Endothelial cell of umbilical vein (primary cell): ENCODE measurements around the gene MAP4K1. TPM values are rescaled to one million over a fixed set of nuclear protein-coding genes. Genes with fewer than 3 reads are reported as not detected.

ENCODE experiments used
- BruUV-seq: library from RNA; stranded (reverse); fragments of 400-500 nt; replicated peaks from 2 replicates; lab custom pipeline; 2021; lab: Mats Ljungman, UMichigan
- CTCF ChIA-PET: fragments of 300-600, 350-600 bp; sonication (Branson Sonifier 250); formaldehyde crosslinking; loops from one replicate; lab custom pipeline; 2021; ENCODE audit warnings: antibody characterized with exemption, inconsistent platforms; lab: Charles Lee
- POLR2A ChIA-PET: fragments of 300-600, 350-600 bp; sonication (Branson Sonifier 250); formaldehyde crosslinking; loops from one replicate; lab custom pipeline; 2021; ENCODE audit warnings: antibody characterized with exemption, inconsistent platforms; lab: Charles Lee
- DNase-seq: peaks from one replicate; pipeline ENCODE4 v3.0.0-alpha.2; 2011; ENCODE audit warnings: low read depth, low spot score
- FAIRE-seq: peaks from 2 replicates; lab custom pipeline; 2011; peaks lifted over from hg19 to GRCh38; lab: Jason Lieb, UNC
- H2AFZ ChIP-seq: 2 replicates; pipeline ENCODE4 v1.6.0; 2012; ENCODE audit warnings: low read depth, low read length, control low read depth, inconsistent platforms
- H3K27ac ChIP-seq: 2 replicates; pipeline ENCODE4 v1.5.1; 2011; ENCODE audit warnings: low read depth, mild to moderate bottlenecking, control low read depth, low read length, moderate library complexity; ENCODE audit not compliant: insufficient read depth
- H3K27me3 ChIP-seq, 2 experiments: 2 replicates each; pipeline versions ENCODE4 v1.6.0 to v1.6.1; 2011; ENCODE audit warnings: low read length in 2 of 2, mixed read lengths in 1 of 2; ENCODE audit not compliant: control insufficient read depth in 2 of 2, insufficient read depth in 2 of 2
- H3K36me3 ChIP-seq, 2 experiments: 2 replicates in 1 of 2; 3 replicates in 1 of 2; pipeline ENCODE4 v1.5.1; 2011; ENCODE audit warnings: low read length in 2 of 2, mild to moderate bottlenecking in 1 of 2, moderate library complexity in 1 of 2; ENCODE audit not compliant: control insufficient read depth in 2 of 2, insufficient read depth in 2 of 2; ENCODE audit errors: extremely low read depth in 1 of 2
- H3K4me1 ChIP-seq: 3 replicates; pipeline ENCODE4 v1.5.1; 2011; ENCODE audit warnings: mild to moderate bottlenecking, low read length; ENCODE audit not compliant: control insufficient read depth, insufficient read depth; ENCODE audit errors: extremely low read depth
- H3K4me2 ChIP-seq: 2 replicates; pipeline ENCODE4 v1.6.1; 2011; ENCODE audit warnings: low read length, control low read depth, mixed read lengths; ENCODE audit not compliant: insufficient read depth
- H3K4me3 ChIP-seq, 3 experiments: fragments of 200-600 bp in 1 of 3; sonication (generic), shearing (Covaris generic) in 1 of 3; replicated peaks in 1 of 3; 2 replicates each; pipeline ENCODE4 v1.5.1; 2011 to 2016; ENCODE audit warnings: control low read depth in 3 of 3, low read length in 3 of 3, mild to moderate bottlenecking in 2 of 3, inconsistent platforms in 1 of 3, low read depth in 1 of 3, moderate library complexity in 1 of 3; ENCODE audit not compliant: insufficient read depth in 1 of 3
- H3K79me2 ChIP-seq: 2 replicates; pipeline ENCODE4 v1.6.0; 2012; ENCODE audit warnings: low read length, inconsistent platforms; ENCODE audit not compliant: control insufficient read depth, insufficient read depth
- H3K9ac ChIP-seq: replicated peaks from 2 replicates; pipeline ENCODE3; 2011; ENCODE audit warnings: low read length, control low read depth; ENCODE audit not compliant: insufficient read depth; ENCODE audit errors: extremely low read depth
- H3K9me1 ChIP-seq: replicated peaks from 3 replicates; pipeline ENCODE4 v1.6.0; 2011; ENCODE audit warnings: mild to moderate bottlenecking, low read length; ENCODE audit not compliant: control insufficient read depth, insufficient read depth; ENCODE audit errors: extremely low read depth
- H3K9me3 ChIP-seq: replicated peaks from 2 replicates; pipeline ENCODE4 v1.5.1; 2012; ENCODE audit warnings: low read length, inconsistent platforms; ENCODE audit not compliant: control insufficient read depth, insufficient read depth
- H4K20me1 ChIP-seq: replicated peaks from 2 replicates; pipeline ENCODE3; 2011; ENCODE audit warnings: mild to moderate bottlenecking, low read length; ENCODE audit not compliant: control insufficient read depth, insufficient read depth; ENCODE audit errors: extremely low read depth
- CTCF ChIP-seq, 2 donors: IDR thresholded peaks; 1 replicate in 1 of 2; 2 replicates in 1 of 2; pipeline ENCODE4 v1.5.1; 2011; ENCODE audit warnings: low read length in 2 of 2, mild to moderate bottlenecking in 2 of 2, moderate library complexity in 2 of 2, control low read depth in 1 of 2, inconsistent platforms in 1 of 2, low read depth in 1 of 2; ENCODE audit not compliant: insufficient read depth in 1 of 2; ENCODE audit errors: extremely low read depth in 1 of 2
- EZH2 ChIP-seq: IDR thresholded peaks from 2 replicates; pipeline ENCODE4 v1.6.1; 2012; ENCODE audit warnings: borderline replicate concordance, low read depth, mild to moderate bottlenecking, moderate library complexity, low read length, inconsistent platforms; ENCODE audit not compliant: severe bottlenecking
- FOS ChIP-seq: IDR thresholded peaks from 2 replicates; pipeline ENCODE4 v1.6.1; 2011; ENCODE audit warnings: mild to moderate bottlenecking, low read length, moderate library complexity, borderline replicate concordance; ENCODE audit not compliant: insufficient read depth
- GATA2 ChIP-seq: IDR thresholded peaks from 2 replicates; pipeline ENCODE4 v1.7.0; 2011; ENCODE audit warnings: low read depth, mild to moderate bottlenecking, moderate library complexity, mixed read lengths, low read length; ENCODE audit not compliant: insufficient read length, insufficient read depth
- JUN ChIP-seq: IDR thresholded peaks from 2 replicates; pipeline ENCODE4 v1.6.1; 2011; ENCODE audit warnings: borderline replicate concordance, low read depth; ENCODE audit not compliant: insufficient read length, insufficient read depth
- MYC ChIP-seq: IDR thresholded peaks from one replicate; pipeline ENCODE4 v1.6.1; 2011; ENCODE audit warnings: mild to moderate bottlenecking, low read depth, low read length
- POLR2A ChIP-seq: IDR thresholded peaks from 2 replicates; pipeline ENCODE4 v1.6.1; 2012; ENCODE audit warnings: low read depth, mild to moderate bottlenecking, control low read depth, low read length
- POLR2AphosphoS5 ChIP-seq: IDR thresholded peaks from 2 replicates; pipeline ENCODE4 v1.6.1; 2012; ENCODE audit warnings: low read depth, mild to moderate bottlenecking, control low read depth, low read length, moderate library complexity; ENCODE audit not compliant: insufficient read depth
- dilution Hi-C: fragments of 300-500 bp; cut with MboI; formaldehyde crosslinking; loops from one replicate; pipeline ENCODE4 v1.15.0; 2019; ENCODE audit warnings: low sequenced_read_pairs; ENCODE audit not compliant: extremely low pct_ligation_motif_present
- intact Hi-C: fragments of 100-400 bp; cut with micrococcal nuclease; formaldehyde crosslinking; loops from one replicate; pipeline ENCODE4 v1.10.0; 2022
- polyA plus RNA-seq, 4 experiments: library from polyadenylated mRNA; depleted of rRNA in 3 of 4; stranded (reverse) in 3 of 4; unstranded in 1 of 4; fragments of >200 nt; gene quantifications; 2 replicates each; pipeline versions ENCODE4 v1.2.1 to v1.2.3, GENCODE V29; 2011 to 2012; ENCODE audit warnings: missing spikeins in 1 of 4
- total RNA-seq: library from RNA; stranded (reverse); gene quantifications from 2 replicates; pipeline ENCODE4 v1.2.3, GENCODE V29; 2021
- TF ChIP-seq, protein P1 (sequence below): IDR thresholded peaks from 2 replicates; pipeline ENCODE4 v1.6.1; 2011; ENCODE audit not compliant: insufficient read depth, insufficient read length

MAP4K1 gene
- total and polyA plus RNA-seq, 2 donors (not counting 3 experiments of a cell fraction or from before 2014, with no cell fraction given), result 0.12 to 1.6 TPM

DNA sequence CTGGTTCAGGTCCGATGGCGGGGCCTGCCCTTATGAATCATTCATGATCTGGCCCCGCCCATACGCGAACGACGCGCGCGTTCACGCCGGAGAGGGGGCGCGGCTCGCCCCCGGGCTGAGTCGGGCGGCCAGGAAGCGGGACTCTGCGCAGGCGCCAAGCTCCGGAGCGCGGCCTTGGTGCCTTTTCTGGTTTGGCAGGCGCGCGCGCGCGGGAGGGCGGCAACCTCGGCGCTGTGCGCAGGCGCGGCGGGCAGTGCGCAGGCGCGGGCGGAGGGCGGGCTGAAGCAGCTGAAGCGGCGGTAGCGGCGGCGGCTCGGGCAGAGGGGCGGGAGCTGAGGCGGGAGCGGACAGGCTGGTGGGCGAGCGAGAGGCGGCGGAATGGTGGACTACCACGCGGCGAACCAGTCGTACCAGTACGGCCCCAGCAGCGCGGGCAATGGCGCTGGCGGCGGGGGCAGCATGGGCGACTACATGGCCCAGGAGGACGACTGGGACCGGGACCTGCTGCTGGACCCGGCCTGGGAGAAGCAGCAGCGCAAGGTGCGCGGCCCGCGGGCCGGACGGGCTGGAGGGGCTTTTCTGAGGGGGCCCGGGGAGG, 29.7 kb upstream of the MAP4K1 start, which contains the start of gene ACTN4:
Gene ACTN4, plus strand, starts transcription at position 282 of the 598 bp plus-strand sequence. Its CDS starts 97 bp downstream, at position 379.
- H3K27me3 ChIP-seq, result no peaks in the 10 kb centered on the region
- peaks cover 28% of the 10 kb centered on the region for H3K4me1 ChIP-seq
- peak; percentile 97 for TF ChIP-seq POLR2A
- TF ChIP-seq FOS, result peak; percentile 73
- no peak for TF ChIP-seq EZH2
- no peak for TF ChIP-seq MYC
- peak; percentile 14 for TF ChIP-seq JUN
- TF ChIP-seq, protein P1, sequence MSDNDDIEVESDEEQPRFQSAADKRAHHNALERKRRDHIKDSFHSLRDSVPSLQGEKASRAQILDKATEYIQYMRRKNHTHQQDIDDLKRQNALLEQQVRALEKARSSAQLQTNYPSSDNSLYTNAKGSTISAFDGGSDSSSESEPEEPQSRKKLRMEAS, result no peak
- no peak for TF ChIP-seq GATA2
- TF ChIP-seq POLR2AphosphoS5, result peak; percentile 99
- no peak for TF ChIP-seq CTCF (IDR thresholded peaks at IDR 0.05; ENCODE audit: extremely low read depth in 1 of 2, insufficient read depth in 1 of 2, low read depth in 1 of 2, low read length in 2 of 2)
- CTCF ChIA-PET, result interaction anchor here (0.6 to 5.0 kb wide), 12 partner anchors 9 to 283 kb away, joined by 3 to 57 read pairs (median 5); partner anchors contain the start of genes EIF3K, MRPS12 and SARS2
- dilution Hi-C loops, result no loop called here
- peak within 1 kb of the TSS; percentile 96 to 99 (median 98) for H3K4me3 ChIP-seq
- intact Hi-C loops, result loop anchor here (1.0 to 10.0 kb wide), 3 partner anchors 19 to 207 kb away; no protein-coding TSS in a partner anchor
- peak within 1 kb of the TSS; percentile 61 for H3K4me2 ChIP-seq
- H3K9me3 ChIP-seq, result no peaks in the 10 kb centered on the region
- no peak within 1 kb of the TSS for H2AFZ ChIP-seq
- peaks cover 50% of the 10 kb centered on the region for H3K79me2 ChIP-seq
- peak; percentile 91 for FAIRE-seq
- no TSS peak for BruUV-seq
- H3K27ac ChIP-seq, result peak within 1 kb of the TSS; percentile 70
- no peaks in the 10 kb centered on the region for H3K36me3 ChIP-seq
- no peaks in the 10 kb centered on the region for H3K9me1 ChIP-seq
- POLR2A ChIA-PET, result interaction anchor here (0.6 to 3.0 kb wide), 9 partner anchors 11 to 202 kb away, joined by 3 to 28 read pairs (median 7); partner anchors contain the start of genes EIF3K and MAP4K1
- DNase-seq, result peak; percentile 98
- peak within 1 kb of the TSS; percentile 92 for H3K9ac ChIP-seq
- H4K20me1 ChIP-seq, result no peaks in the 10 kb centered on the region
